SKM-1 treated with dmso at 0.1 percent for 144 hours (cell line): Measurements from ENCODE around the gene RFTN1.

Source experiments
- DNase-seq: peaks from one replicate; lab custom pipeline; 2025; ENCODE audit not compliant: unreplicated experiment; lab: John Stamatoyannopoulos, UW

The RFTN1 gene

GRCh38 chr3:16513141-16514020 lies at the start of gene RFTN1:
Gene RFTN1 (minus strand): TSS chr3:16513699. CDS start chr3:16493869, 19,830 bp downstream.
- peak; percentile 47 for DNase-seq

- DNase-seq, result no peak
Observed at GRCh38 chr3:16559653-16560365, 46.3 kb upstream of the RFTN1 start.

GRCh38 chr3:16554126-16554525 lies 40.6 kb upstream of the RFTN1 start:
- DNase-seq, result no peak

GRCh38 chr3:16552757-16553156 lies 39.3 kb upstream of the RFTN1 start:
- no peak for DNase-seq

- DNase-seq, result no peak
Observed at GRCh38 chr3:16551342-16551976, 38.0 kb upstream of the RFTN1 start.

GRCh38 chr3:16550676-16551341 lies 37.3 kb upstream of the RFTN1 start:
- peak; percentile 84 for DNase-seq

GRCh38 chr3:16550305-16550675 lies 36.8 kb upstream of the RFTN1 start:
- no peak for DNase-seq

GRCh38 chr3:16548721-16549120 lies 35.2 kb upstream of the RFTN1 start:
- no peak for DNase-seq

- no peak for DNase-seq
Observed at GRCh38 chr3:16547561-16548357, 34.3 kb upstream of the RFTN1 start.

- DNase-seq, result no peak
Observed at GRCh38 chr3:16546186-16547010, 32.9 kb upstream of the RFTN1 start.

- no peak for DNase-seq
Observed at GRCh38 chr3:16545413-16546185, 32.1 kb upstream of the RFTN1 start.

GRCh38 chr3:16543242-16543864 lies 29.9 kb upstream of the RFTN1 start:
- DNase-seq, result no peak

- no peak for DNase-seq
Observed at GRCh38 chr3:16538507-16538906, 25.0 kb upstream of the RFTN1 start.

- DNase-seq, result no peak
Observed at GRCh38 chr3:16536996-16537395, 23.5 kb upstream of the RFTN1 start.

- DNase-seq, result no peak
Observed at GRCh38 chr3:16536344-16536663, 22.8 kb upstream of the RFTN1 start.

GRCh38 chr3:16534640-16535262 lies 21.3 kb upstream of the RFTN1 start:
- no peak for DNase-seq

- DNase-seq, result no peak
Observed at GRCh38 chr3:16533928-16534574, 20.6 kb upstream of the RFTN1 start.

GRCh38 chr3:16529264-16529663 lies 15.8 kb upstream of the RFTN1 start:
- DNase-seq, result no peak
